ENCODE measurements around the gene HTR1E.
A peak's percentile ranks its signal among the peaks of the same experiment; 100 is the strongest.
"Not testable (repeated sequence)": the region's sequence is repeated elsewhere in the genome, so short reads cannot be mapped to it uniquely, and the experiment has no call there.

The HTR1E gene

DNA sequence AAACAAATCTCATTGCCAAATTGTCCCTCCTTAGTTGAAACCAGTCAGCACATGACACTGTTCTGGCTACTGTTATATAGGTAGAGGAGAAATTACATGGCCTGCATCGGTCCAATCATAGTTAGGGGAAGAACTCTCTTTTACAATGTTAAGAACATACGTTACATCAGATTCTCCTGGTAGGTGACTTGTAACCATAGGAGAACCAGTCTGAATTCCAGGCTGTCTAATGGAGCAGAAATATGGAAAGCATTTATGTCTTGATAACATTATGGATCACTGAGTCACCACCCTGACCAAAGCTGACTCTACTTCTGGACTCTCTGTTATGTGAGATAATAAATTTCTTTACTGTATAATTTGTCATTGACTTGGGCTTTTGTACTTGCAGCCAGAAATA, 40.9 kb downstream of the HTR1E start:
- no peak for DNase-seq (ENCODE audit: low read depth)

DNA sequence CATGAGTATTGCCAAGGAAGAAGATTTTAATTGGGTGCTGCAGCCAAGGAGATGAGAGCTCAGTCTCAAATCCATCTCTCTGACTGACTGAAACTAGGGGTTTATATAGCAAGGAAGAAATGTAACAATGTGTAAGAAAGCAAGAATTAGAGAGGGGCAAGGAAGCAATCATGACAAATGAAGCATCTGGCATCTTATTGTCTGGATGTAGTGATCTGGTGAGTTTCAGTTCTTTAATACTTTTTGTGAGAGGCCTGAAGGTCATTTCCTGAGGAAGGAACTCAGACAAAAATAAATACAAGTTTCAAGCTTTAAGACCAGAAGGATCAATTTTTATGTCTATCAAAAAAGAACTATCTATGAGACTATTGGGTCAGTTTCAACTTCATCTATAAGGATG, 64.2 kb downstream of the HTR1E start:
- no peak for DNase-seq (ENCODE audit: low read depth)

- DNase-seq (ENCODE audit: low read depth) = not testable (repeated sequence)
Measured at GRCh38 chr6:87002391-87002790, 65.1 kb downstream of the HTR1E start.

GRCh38 chr6:87006541-87006940, 69.2 kb downstream of the HTR1E start:
- not testable (repeated sequence) for DNase-seq (ENCODE audit: low read depth)

GRCh38 chr6:87009581-87009980, 72.3 kb downstream of the HTR1E start:
- not testable (repeated sequence) for DNase-seq (ENCODE audit: low read depth)

DNA sequence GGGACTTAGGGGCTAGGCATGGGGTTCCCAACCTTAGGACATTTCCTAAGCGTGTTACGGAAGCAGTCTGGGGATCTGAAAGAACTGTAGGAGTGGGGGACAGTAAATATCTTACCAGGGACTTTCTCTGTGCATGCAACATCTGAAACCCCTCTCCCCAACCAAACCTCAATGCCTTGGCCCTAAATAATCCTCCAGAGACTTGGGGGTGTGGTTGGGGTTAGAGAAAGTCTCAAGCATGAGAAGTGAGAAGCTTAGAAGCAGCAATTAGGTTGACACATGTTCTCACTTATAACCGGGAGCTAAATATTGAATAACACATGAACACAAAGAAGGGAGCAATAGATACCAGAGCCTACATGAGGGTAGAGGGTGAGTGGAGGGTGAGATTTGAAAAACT, 74.7 kb downstream of the HTR1E start:
- DNase-seq (ENCODE audit: low read depth) = no peak

GRCh38 chr6:87012743-87013142, 75.4 kb downstream of the HTR1E start:
- DNase-seq (ENCODE audit: low read depth) = no peak

DNA sequence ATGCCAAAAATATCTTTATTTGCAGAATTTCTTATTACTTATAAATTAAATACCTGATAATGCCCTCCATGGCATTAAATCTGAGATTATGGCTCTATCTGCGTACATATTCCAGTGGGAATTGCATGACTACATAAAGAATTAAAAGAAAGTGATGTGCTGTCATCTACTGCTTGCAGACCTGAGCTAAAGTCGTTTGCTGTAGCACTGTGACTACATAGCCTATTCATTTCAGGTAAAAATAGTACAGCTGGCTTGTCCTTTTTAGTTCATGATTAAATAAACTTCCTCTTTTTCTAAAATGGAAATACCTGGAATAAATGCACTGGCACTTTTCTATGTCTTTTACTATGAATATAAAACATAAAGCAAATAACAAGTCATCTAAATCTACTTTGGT, 79.4 kb downstream of the HTR1E start:
- DNase-seq (ENCODE audit: low read depth) = no peak

DNA sequence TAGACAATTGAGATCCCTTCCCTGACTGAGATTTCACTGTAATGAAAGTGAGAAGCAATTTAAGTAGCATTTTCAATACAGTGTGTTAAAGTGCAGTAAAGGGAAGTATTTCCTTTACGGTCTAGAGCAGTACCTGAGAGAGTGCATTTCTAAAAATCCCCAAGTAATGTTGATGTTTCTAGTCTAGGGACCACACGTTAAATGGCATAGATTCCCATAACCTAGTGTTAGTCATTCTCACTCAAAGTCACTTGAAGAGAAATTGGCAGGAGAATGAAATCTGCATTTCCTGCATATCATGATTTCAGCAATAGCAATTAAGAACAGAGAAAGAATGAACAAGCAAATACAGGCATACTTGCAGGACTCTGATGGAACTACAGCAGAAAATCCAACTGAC, 89.7 kb downstream of the HTR1E start:
- no peak for DNase-seq (ENCODE audit: low read depth)

DNA sequence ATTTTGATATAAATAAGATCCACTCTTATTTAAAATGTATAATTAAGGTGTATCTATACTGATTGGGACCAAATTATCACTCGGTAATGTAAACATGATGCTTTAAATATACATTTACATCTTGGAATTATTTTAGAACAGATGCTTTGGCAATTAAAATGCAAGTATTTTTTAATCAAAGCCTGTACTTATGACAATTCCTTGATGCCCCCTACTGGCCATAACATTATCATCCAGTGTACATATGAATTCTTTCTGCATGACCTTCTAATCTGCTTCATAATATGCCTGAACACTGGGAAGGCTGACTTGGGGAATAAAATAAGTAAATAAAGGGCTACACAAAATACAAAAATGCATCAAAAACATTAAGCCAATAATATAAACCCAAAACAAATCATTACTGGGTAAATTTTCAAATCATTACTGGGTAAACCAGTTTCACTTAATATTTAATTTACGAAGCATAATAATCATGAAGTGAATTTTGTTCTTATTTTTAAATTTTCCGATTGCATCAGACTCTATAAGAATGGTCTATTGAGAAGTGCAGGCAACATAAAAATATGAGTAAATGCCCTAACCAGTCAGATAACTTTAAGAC, 92.5 kb downstream of the HTR1E start:
- DNase-seq (ENCODE audit: low read depth) = peak; percentile 78

GRCh38 chr6:87040729-87041128, 103.4 kb downstream of the HTR1E start:
- no peak for DNase-seq (ENCODE audit: low read depth)

GRCh38 chr6:87045521-87046075, 108.3 kb downstream of the HTR1E start:
- DNase-seq (ENCODE audit: low read depth) = no peak

DNA sequence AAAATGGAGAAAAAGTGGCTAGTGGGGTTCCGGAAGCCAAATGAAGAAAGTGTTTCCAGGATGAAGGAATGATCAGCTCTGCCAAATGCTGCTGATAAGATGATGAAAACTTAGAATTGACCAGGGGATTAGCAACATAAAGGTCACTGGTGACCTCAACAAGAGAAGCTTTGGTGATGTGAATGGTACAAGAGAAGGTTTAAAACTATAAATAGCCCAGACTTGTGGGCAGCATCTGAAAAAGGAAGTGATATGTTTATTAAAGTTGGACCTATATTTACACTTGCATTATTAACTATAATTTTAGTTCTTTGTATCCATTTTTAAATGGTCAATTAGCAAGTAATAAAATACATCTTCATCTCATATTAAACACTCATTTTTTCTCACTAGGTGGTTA, 112.5 kb downstream of the HTR1E start:
- DNase-seq (ENCODE audit: low read depth) = no peak

- no peak for DNase-seq (ENCODE audit: low read depth)
Measured at GRCh38 chr6:87053312-87053711, 116.0 kb downstream of the HTR1E start.

DNA sequence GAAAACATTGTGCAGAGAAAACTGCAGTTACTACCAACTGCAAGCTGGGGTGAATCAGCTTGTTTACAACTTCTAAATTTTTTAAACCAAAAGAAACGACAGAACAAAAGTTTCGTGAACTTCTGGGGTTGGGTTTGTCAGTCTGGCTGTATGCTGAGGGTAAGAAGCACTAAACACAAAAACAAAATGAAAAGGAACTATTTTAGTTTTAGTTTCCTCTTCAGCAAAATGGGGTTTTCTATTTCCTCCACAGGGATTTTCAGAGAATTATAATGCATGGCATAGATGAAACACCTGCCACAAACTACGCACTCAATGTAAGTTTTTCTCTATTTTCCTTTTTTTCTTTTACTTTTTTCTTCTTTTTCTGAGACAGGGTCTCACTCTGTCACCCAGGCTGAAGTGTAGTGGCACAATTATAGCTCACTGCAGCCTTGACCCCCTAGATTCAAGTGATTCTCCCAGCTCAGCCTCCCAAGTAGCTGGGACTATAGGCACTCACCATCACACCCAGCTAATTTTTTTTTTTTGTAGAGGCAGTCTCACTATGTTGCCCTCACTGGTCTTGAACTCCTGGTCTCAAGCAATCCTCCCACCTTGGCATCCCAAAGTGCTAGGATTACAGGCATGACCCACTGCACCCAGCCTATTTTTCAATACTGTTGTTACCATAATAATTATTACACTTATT, 117.0 kb downstream of the HTR1E start:
- no peak for DNase-seq (ENCODE audit: low read depth)

- no peak for DNase-seq (ENCODE audit: low read depth)
Measured at GRCh38 chr6:87059943-87060342, 122.6 kb downstream of the HTR1E start.

GRCh38 chr6:87065117-87065516, 127.8 kb downstream of the HTR1E start:
- no peak for DNase-seq (ENCODE audit: low read depth)

Data from iris pigment epithelial cell (primary cell).